ENCODE data around the gene CBX1. TPM values are rescaled to one million over a fixed set of nuclear protein-coding genes. Genes with fewer than 3 reads are reported as not detected.

The CBX1 gene
- total and polyA plus RNA-seq, 2 experiments from 2014 or later, result 127 to 223 TPM

DNA sequence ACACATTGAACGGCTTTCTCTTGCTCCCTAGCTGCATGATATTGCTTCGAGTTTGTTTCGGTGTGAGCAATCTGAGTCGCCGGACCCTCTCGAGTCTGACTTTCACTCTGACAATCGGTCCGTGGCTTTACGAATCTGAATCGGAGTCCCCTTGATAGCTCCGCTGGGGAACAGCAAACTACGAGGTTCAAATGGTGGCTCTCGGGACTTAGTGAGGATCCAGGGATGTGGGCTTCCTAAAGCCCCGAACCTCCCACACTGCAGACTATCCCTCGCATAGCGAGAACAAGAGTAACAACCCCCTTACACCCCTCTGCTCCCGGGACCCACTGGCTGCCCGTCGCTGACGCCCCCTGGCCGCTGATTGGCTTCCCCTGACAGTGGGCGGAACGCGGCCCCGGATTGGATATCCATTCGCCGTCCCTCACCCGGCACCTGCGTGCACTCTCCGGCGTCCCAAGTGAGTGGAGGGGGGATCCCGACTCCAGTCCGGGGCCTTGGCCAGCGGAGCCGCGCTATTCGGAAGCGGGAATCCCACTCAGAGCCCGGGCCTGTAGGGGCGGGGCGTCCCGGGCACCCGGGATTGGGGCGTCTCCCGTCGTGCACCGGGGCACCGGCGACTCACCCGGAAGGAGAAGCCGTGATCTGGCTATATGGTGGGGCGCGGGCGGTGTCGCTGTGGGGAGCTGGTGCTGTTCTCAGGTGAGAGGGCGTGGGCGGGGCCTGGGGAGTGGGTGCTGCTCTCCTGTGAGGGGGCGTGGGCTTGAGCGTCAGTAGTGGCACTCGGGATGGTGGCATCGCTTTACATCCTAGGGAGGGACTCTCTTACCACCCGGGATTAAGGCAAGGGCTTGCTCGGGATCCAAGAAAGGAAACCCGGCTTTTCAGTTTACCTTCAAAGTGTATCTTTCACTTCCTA, 6.1 kb upstream of the CBX1 start, which contains the start of gene SNX11 (continued):
- TF ChIP-seq POLR2AphosphoS5 (IDR thresholded peaks at IDR 0.05; ENCODE audit: low read depth) (peak; percentile 79), EZH2phosphoT487 (IDR thresholded peaks at IDR 0.05; ENCODE audit: unreplicated experiment) (no peak), ZNF114 (CRISPR knock-in tag; IDR thresholded peaks at IDR 0.05) (no peak), ZNF331 (CRISPR knock-in tag; IDR thresholded peaks at IDR 0.05; ENCODE audit: low read depth) (no peak)
- TF ChIP-seq, protein P1, sequence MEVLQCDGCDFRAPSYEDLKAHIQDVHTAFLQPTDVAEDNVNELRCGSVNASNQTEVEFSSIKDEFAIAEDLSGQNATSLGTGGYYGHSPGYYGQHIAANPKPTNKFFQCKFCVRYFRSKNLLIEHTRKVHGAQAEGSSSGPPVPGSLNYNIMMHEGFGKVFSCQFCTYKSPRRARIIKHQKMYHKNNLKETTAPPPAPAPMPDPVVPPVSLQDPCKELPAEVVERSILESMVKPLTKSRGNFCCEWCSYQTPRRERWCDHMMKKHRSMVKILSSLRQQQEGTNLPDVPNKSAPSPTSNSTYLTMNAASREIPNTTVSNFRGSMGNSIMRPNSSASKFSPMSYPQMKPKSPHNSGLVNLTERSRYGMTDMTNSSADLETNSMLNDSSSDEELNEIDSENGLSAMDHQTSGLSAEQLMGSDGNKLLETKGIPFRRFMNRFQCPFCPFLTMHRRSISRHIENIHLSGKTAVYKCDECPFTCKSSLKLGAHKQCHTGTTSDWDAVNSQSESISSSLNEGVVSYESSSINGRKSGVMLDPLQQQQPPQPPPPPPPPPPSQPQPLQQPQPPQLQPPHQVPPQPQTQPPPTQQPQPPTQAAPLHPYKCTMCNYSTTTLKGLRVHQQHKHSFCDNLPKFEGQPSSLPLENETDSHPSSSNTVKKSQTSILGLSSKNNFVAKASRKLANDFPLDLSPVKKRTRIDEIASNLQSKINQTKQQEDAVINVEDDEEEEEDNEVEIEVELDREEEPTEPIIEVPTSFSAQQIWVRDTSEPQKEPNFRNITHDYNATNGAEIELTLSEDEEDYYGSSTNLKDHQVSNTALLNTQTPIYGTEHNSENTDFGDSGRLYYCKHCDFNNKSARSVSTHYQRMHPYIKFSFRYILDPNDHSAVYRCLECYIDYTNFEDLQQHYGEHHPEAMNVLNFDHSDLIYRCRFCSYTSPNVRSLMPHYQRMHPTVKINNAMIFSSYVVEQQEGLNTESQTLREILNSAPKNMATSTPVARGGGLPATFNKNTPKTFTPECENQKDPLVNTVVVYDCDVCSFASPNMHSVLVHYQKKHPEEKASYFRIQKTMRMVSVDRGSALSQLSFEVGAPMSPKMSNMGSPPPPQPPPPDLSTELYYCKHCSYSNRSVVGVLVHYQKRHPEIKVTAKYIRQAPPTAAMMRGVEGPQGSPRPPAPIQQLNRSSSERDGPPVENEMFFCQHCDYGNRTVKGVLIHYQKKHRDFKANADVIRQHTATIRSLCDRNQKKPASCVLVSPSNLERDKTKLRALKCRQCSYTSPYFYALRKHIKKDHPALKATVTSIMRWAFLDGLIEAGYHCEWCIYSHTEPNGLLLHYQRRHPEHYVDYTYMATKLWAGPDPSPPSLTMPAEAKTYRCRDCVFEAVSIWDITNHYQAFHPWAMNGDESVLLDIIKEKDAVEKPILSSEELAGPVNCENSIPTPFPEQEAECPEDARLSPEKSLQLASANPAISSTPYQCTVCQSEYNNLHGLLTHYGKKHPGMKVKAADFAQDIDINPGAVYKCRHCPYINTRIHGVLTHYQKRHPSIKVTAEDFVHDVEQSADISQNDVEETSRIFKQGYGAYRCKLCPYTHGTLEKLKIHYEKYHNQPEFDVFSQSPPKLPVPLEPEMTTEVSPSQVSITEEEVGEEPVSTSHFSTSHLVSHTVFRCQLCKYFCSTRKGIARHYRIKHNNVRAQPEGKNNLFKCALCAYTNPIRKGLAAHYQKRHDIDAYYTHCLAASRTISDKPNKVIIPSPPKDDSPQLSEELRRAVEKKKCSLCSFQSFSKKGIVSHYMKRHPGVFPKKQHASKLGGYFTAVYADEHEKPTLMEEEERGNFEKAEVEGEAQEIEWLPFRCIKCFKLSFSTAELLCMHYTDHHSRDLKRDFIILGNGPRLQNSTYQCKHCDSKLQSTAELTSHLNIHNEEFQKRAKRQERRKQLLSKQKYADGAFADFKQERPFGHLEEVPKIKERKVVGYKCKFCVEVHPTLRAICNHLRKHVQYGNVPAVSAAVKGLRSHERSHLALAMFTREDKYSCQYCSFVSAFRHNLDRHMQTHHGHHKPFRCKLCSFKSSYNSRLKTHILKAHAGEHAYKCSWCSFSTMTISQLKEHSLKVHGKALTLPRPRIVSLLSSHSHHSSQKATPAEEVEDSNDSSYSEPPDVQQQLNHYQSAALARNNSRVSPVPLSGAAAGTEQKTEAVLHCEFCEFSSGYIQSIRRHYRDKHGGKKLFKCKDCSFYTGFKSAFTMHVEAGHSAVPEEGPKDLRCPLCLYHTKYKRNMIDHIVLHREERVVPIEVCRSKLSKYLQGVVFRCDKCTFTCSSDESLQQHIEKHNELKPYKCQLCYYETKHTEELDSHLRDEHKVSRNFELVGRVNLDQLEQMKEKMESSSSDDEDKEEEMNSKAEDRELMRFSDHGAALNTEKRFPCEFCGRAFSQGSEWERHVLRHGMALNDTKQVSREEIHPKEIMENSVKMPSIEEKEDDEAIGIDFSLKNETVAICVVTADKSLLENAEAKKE (CRISPR knock-in tag; IDR thresholded peaks at IDR 0.05), result no peak

DNA sequence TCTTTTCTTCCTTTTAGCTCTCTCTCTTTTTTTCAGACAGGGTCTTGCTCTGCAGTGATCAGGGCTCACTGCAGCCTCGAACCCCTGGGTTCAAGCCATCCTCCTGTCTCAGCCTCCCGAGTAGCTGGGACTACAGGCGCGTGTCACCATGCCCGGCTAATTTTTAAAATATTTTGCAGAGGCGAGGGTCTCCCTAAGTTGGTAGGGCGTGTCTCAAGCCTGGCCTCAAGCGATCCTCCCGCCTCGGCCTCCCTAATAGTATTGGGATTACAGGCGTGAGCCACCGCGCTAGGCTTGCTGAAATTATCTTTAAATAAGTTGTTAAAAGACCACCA, 5.5 kb upstream of the CBX1 start:
- H3K9me3 Mint-ChIP-seq, result no peaks in the 10 kb centered on the region; the same call in 1 of the 3 replicates
- peaks cover under 1% of the 10 kb centered on the region; the same call in 1 of the 3 replicates for H3K36me3 Mint-ChIP-seq (ENCODE audit: low read depth)
- Histone ChIP-seq H3K9me2 (ENCODE audit: insufficient read depth) (no peaks in the 10 kb centered on the region), H3K79me2 (replicated peaks; ENCODE audit: insufficient read depth) (peaks cover 39% of the 10 kb centered on the region), H4K20me1 (replicated peaks; ENCODE audit: insufficient read depth) (peaks cover 10% of the 10 kb centered on the region; the same call in 1 of the 2 replicates), H3K36me3 (ENCODE audit: insufficient read depth) (no peaks in the 10 kb centered on the region), H3K4me3 (peak overlapping the region; percentile 94), H3K27ac (ENCODE audit: low read depth) (no peak overlapping the region), H3F3A (replicated peaks; ENCODE audit: low read depth) (peaks cover 7% of the 10 kb centered on the region), H3K4me1 (ENCODE audit: insufficient read depth) (peaks cover 15% of the 10 kb centered on the region), H3K27me3 (ENCODE audit: insufficient read depth) (no peaks in the 10 kb centered on the region), H2AFZ (peak overlapping the region; percentile 98), H3K4me2 (peak overlapping the region; percentile 76)
- no peak for TF ChIP-seq ZNF114 (CRISPR knock-in tag; IDR thresholded peaks at IDR 0.05)
- no peak for ATAC-seq
- H3K4me3 Mint-ChIP-seq, result peak overlapping the region; percentile 91
- no peak for DNase-seq (ENCODE audit: low spot score)
- H3K27me3 Mint-ChIP-seq (ENCODE audit: insufficient read depth, low read depth, poor library complexity), result peaks cover 15% of the 10 kb centered on the region
- no peak overlapping the region for H3K27ac Mint-ChIP-seq
- peaks cover 18% of the 10 kb centered on the region for H3K4me1 Mint-ChIP-seq

All from GM23338 (cell line).